Smooth muscle cell (in vitro differentiated cells): ENCODE results near the gene LRRFIP1. TPM values are rescaled to one million over a fixed set of nuclear protein-coding genes. Genes with fewer than 3 reads are reported as not detected.

ENCODE experiments used
- DNase-seq: peaks from one replicate; lab custom pipeline; 2025; ENCODE audit not compliant: unreplicated experiment; lab: John Stamatoyannopoulos, UW
- H2AFZ ChIP-seq: fragments of 200-600 bp; sonication (generic); 2 replicates; pipeline ENCODE4 v1.6.0; 2016; ENCODE audit warnings: antibody characterized with exemption, low read depth, mild to moderate bottlenecking
- H3F3A ChIP-seq: fragments of 200-600 bp; sonication (generic); 2 replicates; pipeline ENCODE4 v1.6.0; 2017; ENCODE audit warnings: antibody characterized with exemption, low read depth
- H3K27ac ChIP-seq: fragments of 200-600 bp; sonication (generic); 2 replicates; pipeline ENCODE4 v1.5.1; 2016; ENCODE audit warnings: low read depth, mild to moderate bottlenecking
- H3K27me3 ChIP-seq: fragments of 200-600 bp; sonication (generic); 2 replicates; pipeline ENCODE4 v1.6.1; 2016; ENCODE audit warnings: low read depth, mild to moderate bottlenecking
- H3K36me3 ChIP-seq: fragments of 200-600 bp; sonication (generic); 2 replicates; pipeline ENCODE4 v1.5.1; 2016; ENCODE audit warnings: low read depth
- H3K4me1 ChIP-seq: fragments of 200-600 bp; sonication (generic); 2 replicates; pipeline ENCODE4 v1.5.1; 2016; ENCODE audit warnings: low read depth
- H3K4me2 ChIP-seq: fragments of 200-600 bp; sonication (generic); 2 replicates; pipeline ENCODE4 v1.6.0; 2016; ENCODE audit warnings: mild to moderate bottlenecking
- H3K4me3 ChIP-seq: fragments of 200-600 bp; sonication (generic); 2 replicates; pipeline ENCODE4 v1.5.1; 2016; ENCODE audit warnings: mild to moderate bottlenecking
- H3K79me2 ChIP-seq: fragments of 200-600 bp; sonication (generic); 2 replicates; pipeline ENCODE4 v1.6.0; 2016; ENCODE audit warnings: low read depth, mild to moderate bottlenecking
- H3K9ac ChIP-seq: fragments of 200-600 bp; sonication (generic); 2 replicates; pipeline ENCODE4 v1.6.0; 2016; ENCODE audit warnings: low read depth
- H3K9me3 ChIP-seq: fragments of 200-600 bp; sonication (generic); replicated peaks from 2 replicates; pipeline ENCODE4 v1.5.1; 2016; ENCODE audit warnings: low read depth
- H4K20me1 ChIP-seq: fragments of 200-600 bp; sonication (generic); 2 replicates; pipeline ENCODE4 v1.6.0; 2016; ENCODE audit warnings: low read depth
- WGBS: methylation state at CpG from one replicate; pipeline ENCODE4 v1.1.7; 2016; ENCODE audit warnings: low lambda C conversion rate; 5-methylcytosine and 5-hydroxymethylcytosine counted together
- polyA plus RNA-seq: library from polyadenylated mRNA; unstranded; fragments of >200 nt; fragmentation: Nextera tagmentation; extraction: Ambion mirVana; gene quantifications from 2 replicates; pipeline ENCODE4 v1.2.1, GENCODE V29; 2016
- total RNA-seq: library from RNA; depleted of rRNA; stranded (reverse); fragments of >200 nt; gene quantifications from 2 replicates; pipeline ENCODE4 v1.2.3, GENCODE V29; 2014
- TF ChIP-seq, protein P1 (sequence below): fragments of 200-600 bp; sonication (generic); IDR thresholded peaks from 2 replicates; pipeline ENCODE4 v1.5.1; 2017; ENCODE audit warnings: borderline replicate concordance, mild to moderate bottlenecking, antibody characterized with exemption; ENCODE audit not compliant: insufficient read depth, poor library complexity, severe bottlenecking

Gene LRRFIP1
- total and polyA plus RNA-seq, 2 experiments from 2014 or later, result 36.2 to 65.1 TPM

GRCh38 chr2:237695201-237695780 is 67.9 kb downstream of the LRRFIP1 start:
- no peak for DNase-seq
- H3K36me3 ChIP-seq, result no peaks in the 10 kb centered on the region
- WGBS, result 22% methylated on average over 7 of the region's 7 CpGs
- H3K27ac ChIP-seq, result peak overlapping the region; percentile 94
- peak overlapping the region; percentile 74 for H3K9ac ChIP-seq
- peaks cover 72% of the 10 kb centered on the region for H4K20me1 ChIP-seq
- TF ChIP-seq, protein P1, sequence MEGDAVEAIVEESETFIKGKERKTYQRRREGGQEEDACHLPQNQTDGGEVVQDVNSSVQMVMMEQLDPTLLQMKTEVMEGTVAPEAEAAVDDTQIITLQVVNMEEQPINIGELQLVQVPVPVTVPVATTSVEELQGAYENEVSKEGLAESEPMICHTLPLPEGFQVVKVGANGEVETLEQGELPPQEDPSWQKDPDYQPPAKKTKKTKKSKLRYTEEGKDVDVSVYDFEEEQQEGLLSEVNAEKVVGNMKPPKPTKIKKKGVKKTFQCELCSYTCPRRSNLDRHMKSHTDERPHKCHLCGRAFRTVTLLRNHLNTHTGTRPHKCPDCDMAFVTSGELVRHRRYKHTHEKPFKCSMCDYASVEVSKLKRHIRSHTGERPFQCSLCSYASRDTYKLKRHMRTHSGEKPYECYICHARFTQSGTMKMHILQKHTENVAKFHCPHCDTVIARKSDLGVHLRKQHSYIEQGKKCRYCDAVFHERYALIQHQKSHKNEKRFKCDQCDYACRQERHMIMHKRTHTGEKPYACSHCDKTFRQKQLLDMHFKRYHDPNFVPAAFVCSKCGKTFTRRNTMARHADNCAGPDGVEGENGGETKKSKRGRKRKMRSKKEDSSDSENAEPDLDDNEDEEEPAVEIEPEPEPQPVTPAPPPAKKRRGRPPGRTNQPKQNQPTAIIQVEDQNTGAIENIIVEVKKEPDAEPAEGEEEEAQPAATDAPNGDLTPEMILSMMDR, result no peak
- peaks cover 75% of the 10 kb centered on the region for H3K79me2 ChIP-seq
- H3K27me3 ChIP-seq, result no peaks in the 10 kb centered on the region
- no peaks in the 10 kb centered on the region for H3K9me3 ChIP-seq
- H2AFZ ChIP-seq, result no peak overlapping the region
- peak overlapping the region; percentile 93 for H3K4me2 ChIP-seq
- H3K4me1 ChIP-seq, result peaks cover 38% of the 10 kb centered on the region
- H3K4me3 ChIP-seq, result no peak overlapping the region
- peaks cover 49% of the 10 kb centered on the region for H3F3A ChIP-seq

DNA sequence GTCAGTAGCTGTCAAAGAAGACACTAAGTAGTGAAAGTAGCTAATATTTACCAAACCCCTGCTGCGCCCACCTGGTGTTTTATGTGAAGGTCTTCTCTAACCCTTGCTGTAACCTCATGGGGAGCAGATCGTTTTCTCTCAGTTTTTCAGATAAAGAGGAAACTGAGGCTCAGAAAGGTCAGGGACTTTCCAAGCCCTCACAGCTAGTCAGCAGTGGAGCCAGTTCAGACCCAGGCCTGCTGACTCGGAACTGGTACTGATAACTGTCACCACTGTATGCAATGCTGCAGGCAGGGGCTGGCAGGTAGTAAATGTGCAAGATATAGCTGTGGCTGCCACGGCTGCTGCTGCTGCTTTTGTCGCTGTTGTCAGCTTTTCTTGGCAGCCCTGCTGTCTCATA is 69.1 kb downstream of the LRRFIP1 start:
- Histone ChIP-seq H3K36me3 (no peaks in the 10 kb centered on the region), H3K27me3 (no peaks in the 10 kb centered on the region), H3K9ac (peak overlapping the region; percentile 74), H3K9me3 (no peaks in the 10 kb centered on the region), H3K4me3 (no peak overlapping the region), H3K79me2 (peaks cover 81% of the 10 kb centered on the region), H2AFZ (no peak overlapping the region), H3K4me2 (peak overlapping the region; percentile 93), H3K27ac (peak overlapping the region; percentile 94), H3K4me1 (peaks cover 45% of the 10 kb centered on the region), H4K20me1 (peaks cover 78% of the 10 kb centered on the region), H3F3A (peaks cover 57% of the 10 kb centered on the region)
- WGBS, result 43% methylated on average over 5 of the region's 5 CpGs
- TF ChIP-seq, protein P1, result no peak
- DNase-seq, result no peak

GRCh38 chr2:237697586-237698357 is 70.4 kb downstream of the LRRFIP1 start:
- Histone ChIP-seq H3K4me3 (no peak overlapping the region), H3K36me3 (no peaks in the 10 kb centered on the region), H3K9me3 (no peaks in the 10 kb centered on the region), H3K79me2 (peaks cover 83% of the 10 kb centered on the region), H3K27me3 (no peaks in the 10 kb centered on the region), H3K9ac (peak overlapping the region; percentile 30), H4K20me1 (peaks cover 76% of the 10 kb centered on the region), H2AFZ (no peak overlapping the region), H3F3A (peaks cover 56% of the 10 kb centered on the region), H3K4me1 (peaks cover 57% of the 10 kb centered on the region), H3K27ac (peak overlapping the region; percentile 94), H3K4me2 (peak overlapping the region; percentile 93)
- DNase-seq, result no peak
- 41% methylated on average over 13 of the region's 13 CpGs for WGBS
- TF ChIP-seq, protein P1, result no peak
